HG03457 (cell line): ENCODE results near the gene RPE65.
"Not testable (repeated sequence)": the region's sequence is repeated elsewhere in the genome, so short reads cannot be mapped to it uniquely, and the experiment has no call there.

Experiments used
- ATAC-seq: cut with Tn5 transposase; IDR thresholded peaks from one replicate; pipeline ENCODE4 v1.9.1; 2021; ENCODE audit warnings: moderate number of reproducible peaks; ENCODE audit not compliant: unreplicated experiment

RPE65 gene

DNA sequence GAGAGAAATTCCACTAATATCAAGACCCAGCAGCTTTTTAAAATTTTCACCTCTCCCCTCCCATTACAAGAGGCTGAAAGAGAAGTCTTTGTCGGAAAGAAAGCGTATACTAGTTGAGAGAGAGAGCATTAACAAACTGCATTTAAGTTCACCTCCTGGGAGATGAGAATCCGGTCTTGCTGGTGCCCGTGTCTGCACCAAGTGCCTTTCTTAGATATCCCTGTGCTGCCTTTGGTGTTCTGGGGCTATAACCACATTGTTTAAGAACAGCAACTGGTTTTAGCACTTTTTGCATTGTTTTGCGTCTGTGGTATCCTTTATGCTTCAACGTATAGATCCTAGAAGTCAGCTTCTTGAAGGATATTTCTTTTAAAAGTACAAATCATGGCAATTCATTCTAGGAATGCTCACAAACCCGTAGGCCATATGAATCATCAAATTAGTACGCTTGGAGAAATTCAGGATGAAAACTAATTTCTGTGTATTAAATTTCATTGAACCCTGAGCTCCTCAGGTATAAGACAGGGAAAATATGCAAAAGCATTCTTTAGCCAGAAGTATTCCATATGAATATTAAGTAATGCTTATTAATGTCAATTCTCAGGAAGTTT lies 3.4 kb upstream of the RPE65 start:
- ATAC-seq = no peak

GRCh38 chr1:68448365-68448764 lies 1.4 kb downstream of the RPE65 start:
- no peak for ATAC-seq

DNA sequence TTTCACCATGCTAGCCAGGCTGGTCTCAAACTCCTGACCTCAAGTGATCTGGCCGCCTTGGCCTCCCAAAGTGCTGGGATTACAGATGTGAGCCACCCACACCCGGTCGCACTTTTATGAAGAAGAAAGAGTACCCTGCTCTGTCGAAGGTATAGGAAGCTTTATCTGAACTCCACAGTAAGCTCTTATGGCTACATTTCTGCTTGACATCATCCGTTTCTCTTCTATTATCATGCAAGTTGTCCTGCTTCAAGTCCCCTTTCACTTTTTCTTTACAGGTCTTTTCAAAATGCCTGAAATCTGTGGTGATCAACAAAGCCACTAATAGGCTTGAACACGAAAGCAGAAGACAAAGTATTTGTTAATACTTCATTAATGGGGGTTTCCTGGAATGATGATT lies 4.0 kb downstream of the RPE65 start:
- no peak for ATAC-seq

DNA sequence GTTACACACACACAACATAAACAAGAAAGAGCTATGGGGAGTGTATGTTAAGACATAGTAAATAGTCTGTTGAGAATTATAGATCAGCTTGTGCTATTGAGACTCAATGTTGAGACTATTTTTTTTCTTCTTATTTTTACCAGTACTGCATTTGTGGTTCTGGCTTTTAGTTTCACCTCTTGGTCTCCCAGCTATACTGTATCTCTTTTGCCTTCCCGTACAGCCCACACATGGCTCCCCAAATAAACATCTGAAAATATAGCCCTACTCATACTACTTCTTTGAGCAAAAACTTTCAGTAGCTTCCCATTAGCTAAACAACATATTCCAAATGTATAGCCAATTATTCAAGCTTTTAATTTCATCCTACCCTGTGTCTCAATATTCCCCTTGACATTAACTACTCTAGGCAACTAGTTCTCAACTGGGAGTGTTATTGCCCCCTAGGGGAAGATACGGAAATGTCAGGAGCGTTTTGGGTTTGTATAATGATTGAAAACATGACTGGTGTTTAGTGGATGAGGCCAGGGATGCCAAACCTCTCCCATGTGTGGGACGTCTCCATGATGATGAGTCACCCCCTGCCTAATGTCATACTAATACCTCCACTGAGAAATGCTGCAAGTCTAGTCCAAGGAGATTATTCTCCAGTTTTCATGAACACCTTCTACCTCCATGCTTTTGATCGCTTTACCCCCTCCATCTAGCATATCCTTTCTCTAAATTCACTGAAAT lies 6.8 kb downstream of the RPE65 start:
- ATAC-seq = peak; percentile 84

DNA sequence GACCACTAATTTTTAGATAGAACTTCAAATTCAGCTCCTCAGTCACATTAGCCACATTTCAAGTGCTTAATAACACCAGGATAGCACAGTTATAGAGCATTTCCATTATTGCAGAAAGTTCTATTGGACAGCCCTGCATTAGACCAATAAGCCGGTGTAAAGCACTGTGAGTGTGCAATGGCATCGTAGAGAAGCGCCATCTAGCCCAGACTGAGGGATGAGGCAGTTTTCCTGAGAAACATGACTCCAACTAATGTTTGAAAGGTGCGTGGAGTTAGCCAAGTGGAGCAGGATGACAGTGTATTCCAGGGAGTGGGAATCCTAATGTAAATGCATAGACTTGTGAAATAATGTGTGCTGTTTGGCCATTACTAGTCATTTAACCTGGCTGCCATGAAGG lies 7.7 kb downstream of the RPE65 start:
- no peak for ATAC-seq

DNA sequence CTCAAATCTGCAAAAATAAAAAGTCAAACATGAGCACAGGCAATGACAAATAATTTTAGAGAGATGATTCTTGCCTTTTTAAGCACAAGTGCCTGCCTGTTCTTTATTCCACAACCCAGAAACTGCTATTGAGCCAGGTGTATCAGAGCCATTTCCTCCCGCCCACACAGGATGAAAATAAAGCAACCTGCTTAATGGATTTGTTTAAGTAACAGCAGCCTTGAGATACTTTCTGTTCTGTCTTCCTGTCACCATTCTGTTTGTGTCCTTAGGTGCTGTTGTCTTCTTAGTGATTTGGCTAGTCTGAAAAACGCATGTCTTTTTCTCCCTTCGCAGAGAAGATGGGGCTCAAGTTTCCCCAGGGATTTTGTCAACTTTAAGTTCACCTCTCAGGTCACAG lies 11.4 kb downstream of the RPE65 start:
- no peak for ATAC-seq

DNA sequence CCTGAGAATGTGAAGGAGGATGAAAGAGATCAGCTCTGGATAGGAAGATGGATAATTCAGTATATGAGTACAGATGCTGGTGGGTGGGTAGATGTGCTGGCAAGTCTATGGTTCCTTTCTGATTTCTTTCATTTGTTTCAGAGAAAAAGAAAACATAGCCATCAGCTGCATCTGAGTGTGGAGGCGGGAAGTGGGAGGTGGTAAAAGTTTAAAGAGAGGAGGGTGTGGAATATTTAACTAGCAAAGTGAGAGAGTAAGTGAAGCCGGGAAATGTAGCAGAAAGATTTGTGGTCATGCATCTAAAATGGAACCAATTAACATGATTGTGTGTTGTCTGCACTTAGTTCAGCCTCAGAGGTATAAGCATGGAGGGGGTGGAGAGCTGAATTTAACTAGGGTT lies 16.4 kb downstream of the RPE65 start:
- ATAC-seq = no peak

GRCh38 chr1:68431076-68431475 lies 18.7 kb downstream of the RPE65 start:
- no peak for ATAC-seq

GRCh38 chr1:68429233-68429808 lies 20.4 kb downstream of the RPE65 start:
- no peak for ATAC-seq

DNA sequence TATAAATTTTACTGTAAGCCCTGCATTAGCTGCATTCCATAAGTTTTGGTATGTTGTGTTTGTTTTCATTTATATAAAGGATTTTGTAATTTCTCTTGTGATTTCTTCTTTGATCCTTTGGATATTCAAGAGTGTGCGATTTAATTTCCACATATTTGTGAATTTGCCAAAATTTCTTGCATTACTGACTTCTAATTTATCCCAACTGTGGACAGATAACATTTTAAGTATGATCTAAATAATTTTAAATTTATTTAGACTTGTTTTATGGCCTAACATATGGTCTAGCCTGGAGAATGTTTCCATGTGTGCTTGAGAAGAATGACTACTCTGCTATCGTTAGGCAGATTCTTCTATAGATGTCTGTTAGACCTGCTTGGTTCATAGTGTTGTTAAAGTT lies 23.2 kb downstream of the RPE65 start:
- ATAC-seq = no peak

- no peak for ATAC-seq
Measured at GRCh38 chr1:68421350-68421749, 28.4 kb downstream of the RPE65 start.

DNA sequence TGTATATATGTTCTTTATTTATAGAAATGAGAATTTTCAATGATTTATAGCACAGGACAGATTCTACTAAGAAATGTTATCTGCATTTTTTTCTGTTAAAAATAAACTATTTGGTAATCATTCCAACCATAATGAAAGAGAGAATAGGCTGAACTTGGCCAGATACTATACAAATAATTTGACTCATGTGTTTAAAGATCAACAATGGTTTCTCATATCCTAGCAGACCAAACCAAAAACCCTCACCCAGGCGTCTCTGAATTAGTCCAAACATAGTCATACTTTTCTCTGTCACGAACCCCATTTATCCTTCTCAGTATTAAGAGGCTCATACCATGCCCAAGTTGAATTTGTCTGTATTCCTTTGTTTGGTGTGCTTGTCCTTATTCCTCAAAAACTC lies 40.3 kb downstream of the RPE65 start:
- no peak for ATAC-seq

DNA sequence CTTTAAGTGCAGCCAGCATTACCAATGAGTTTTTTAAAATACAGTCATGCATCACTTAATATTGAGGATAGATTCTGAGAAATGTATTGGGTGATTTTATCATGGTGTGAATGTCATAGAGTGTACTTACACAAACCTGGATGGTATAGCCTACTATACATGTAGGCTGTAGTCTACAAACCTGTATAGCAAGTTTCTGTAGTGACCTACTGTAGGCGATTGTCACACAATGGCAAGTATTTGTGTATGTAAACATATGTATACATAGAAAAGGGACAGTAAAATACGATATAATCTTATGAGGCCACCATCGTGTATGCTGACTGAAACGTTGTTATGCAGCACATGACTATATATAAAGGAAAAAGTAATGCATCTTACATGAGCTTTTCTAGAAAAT lies 48.2 kb downstream of the RPE65 start:
- ATAC-seq = no peak

- ATAC-seq = not testable (repeated sequence)
Measured at GRCh38 chr1:68395575-68395974, 54.2 kb downstream of the RPE65 start.

DNA sequence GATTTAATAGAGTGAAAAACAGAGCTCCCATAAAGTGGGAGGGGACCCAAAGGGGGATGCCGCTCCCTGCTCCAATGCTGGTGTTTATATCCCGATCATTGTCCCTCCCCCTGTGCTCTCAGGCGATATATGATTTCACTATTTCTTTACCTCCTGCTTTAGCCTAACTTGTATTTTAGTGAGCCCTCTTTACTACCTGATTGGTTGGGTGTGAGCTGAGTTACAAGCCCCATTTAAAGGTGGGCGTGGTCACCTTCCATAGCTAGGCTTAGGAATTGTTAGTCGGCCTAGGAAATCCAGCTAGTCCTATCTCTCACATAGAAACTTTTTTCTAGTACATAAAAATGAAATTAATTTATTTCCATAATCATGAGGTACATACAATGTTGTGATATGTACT lies 57.3 kb downstream of the RPE65 start:
- ATAC-seq = not testable (repeated sequence)

DNA sequence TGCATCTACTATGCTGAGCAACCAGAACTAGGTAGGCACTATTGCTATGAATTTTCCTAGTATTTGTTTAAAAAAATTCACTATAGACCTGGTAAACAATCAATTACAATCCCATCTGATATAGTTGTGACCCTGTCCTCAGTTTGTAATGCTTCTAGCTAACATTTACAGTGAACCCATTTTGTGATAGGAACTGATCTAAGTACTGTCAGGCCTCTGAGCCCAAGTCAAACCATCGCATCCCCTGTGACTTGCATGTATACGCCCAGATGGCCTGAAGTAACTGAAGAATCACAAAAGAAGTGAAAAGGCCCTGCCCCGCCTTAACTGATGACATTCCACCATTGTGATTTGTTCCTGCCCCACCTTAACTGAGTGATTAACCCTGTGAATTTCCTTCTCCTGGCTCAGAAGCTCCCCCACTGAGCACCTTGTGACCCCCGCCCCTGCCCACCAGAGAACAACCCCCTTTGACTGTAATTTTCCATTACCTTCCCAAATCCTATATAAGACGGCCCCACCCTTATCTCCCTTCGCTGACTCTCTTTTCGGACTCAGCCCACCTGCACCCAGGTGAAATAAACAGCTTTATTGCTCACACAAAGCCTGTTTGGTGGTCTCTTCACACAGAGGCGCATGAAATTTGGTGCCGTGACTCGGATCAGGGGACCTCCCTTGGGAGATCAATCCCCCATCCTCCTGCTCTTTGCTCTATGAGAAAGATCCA lies 63.8 kb downstream of the RPE65 start:
- not testable (repeated sequence) for ATAC-seq

DNA sequence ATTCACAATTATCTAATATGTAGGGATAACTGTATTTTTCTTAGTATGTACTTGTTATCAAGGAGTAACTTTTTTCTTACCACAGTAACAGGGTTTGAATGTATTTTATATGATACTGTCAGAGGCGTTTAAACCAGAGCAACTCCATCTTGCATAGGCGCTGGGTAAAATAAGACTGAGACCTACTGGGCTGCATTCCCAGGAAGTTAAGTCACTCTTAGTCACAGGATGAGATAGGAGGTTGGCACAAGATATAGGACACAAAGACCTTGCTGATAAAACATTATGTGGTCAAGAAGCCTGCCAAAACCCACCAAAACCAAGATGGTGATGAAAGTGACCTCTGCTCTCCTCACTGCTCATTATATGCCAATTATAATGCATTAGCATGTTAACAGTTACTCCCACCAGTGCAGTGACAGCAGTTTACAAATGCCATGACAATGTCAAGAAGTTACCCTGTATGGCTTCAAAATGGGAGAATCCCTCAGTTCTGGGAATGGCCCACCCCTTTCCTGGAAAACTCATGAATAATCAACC lies 64.8 kb downstream of the RPE65 start:
- ATAC-seq = no peak

GRCh38 chr1:68384321-68384813 lies 65.4 kb downstream of the RPE65 start:
- ATAC-seq = no peak

DNA sequence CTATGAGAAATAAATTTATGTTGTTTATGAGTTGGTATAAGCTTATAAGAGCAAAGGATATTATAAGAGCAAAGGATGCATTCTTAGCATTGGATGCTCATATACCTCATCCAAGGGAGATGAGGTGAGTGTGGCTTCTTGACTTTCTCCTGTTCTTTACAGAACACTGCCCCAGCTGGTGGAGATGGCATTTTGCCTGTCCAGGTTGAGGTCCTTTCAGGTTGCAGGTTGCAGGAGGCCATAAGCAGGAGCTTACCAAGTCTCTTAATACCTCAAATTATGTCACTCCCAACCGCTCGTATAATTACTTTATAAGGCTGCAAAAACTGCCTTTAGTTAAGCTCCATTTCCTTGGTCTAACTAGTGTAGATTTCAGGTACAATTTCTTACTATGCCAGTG lies 66.7 kb downstream of the RPE65 start:
- ATAC-seq = no peak

DNA sequence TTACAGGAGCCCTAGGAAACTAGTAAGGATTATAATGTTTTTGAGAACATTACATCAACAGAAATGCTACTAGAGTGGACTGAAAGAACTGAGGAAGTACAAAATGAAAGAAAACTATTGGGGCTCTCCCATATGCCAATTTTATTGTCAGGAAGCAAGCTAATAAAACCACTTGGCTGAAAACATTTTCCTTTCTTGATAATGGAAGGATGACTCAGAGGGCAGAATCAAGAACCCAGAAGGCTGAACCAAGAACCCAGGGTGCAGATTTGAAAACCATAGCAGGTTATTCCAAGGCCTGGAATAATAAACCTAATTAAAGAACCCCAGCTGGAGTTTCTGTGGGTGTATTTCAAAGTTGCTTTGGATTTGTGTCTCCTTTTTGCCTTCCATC lies 70.7 kb downstream of the RPE65 start:
- ATAC-seq = no peak
